NB4 (cell line): ENCODE data around the gene KCNG2.

Experiments
- DNase-seq: peaks from one replicate; pipeline ENCODE4 v3.0.0; 2010; ENCODE audit warnings: low read depth
- H3K4me3 ChIP-seq: one replicate; pipeline ENCODE4 v1.5.1; 2011; ENCODE audit warnings: mild to moderate bottlenecking, low read depth, low read length, moderate library complexity
- MYC ChIP-seq: IDR thresholded peaks from 2 replicates; pipeline ENCODE4 v1.6.1; 2011; ENCODE audit warnings: low read depth, low read length
- POLR2A ChIP-seq: IDR thresholded peaks from 2 replicates; pipeline ENCODE4 v1.6.1; 2011; ENCODE audit warnings: mild to moderate bottlenecking; ENCODE audit not compliant: insufficient read length; ENCODE audit errors: extremely low read depth
- TF ChIP-seq, protein P1 (sequence below): IDR thresholded peaks from 2 replicates; pipeline ENCODE4 v1.6.1; 2011; ENCODE audit warnings: low read depth, low read length
- TF ChIP-seq, protein P2 (sequence below): IDR thresholded peaks from one replicate; pipeline ENCODE4 v1.5.1; 2012; ENCODE audit warnings: low read depth, low read length

The KCNG2 gene

DNA sequence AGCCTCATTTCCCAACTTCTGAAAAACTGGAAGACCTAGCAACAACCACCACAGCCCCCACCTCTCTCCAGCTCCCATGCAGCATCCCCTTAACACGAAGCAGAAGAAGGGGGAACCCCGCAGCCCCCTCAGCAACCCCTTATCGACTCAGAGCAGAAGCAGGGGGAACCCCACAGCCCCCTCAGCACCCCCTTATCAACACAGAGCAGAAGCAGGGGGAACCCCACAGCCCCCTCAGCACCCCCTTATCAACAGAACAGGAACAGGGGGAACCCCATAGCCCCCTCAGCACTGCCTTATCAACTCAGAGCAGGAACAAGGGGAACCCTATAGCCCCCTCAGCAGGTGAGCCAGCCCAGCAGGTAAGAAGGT, 147.0 kb downstream of the KCNG2 start:
- TF ChIP-seq MYC (no peak), POLR2A (no peak)
- TF ChIP-seq, protein P1, sequence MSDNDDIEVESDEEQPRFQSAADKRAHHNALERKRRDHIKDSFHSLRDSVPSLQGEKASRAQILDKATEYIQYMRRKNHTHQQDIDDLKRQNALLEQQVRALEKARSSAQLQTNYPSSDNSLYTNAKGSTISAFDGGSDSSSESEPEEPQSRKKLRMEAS, result no peak
- TF ChIP-seq, protein P2, sequence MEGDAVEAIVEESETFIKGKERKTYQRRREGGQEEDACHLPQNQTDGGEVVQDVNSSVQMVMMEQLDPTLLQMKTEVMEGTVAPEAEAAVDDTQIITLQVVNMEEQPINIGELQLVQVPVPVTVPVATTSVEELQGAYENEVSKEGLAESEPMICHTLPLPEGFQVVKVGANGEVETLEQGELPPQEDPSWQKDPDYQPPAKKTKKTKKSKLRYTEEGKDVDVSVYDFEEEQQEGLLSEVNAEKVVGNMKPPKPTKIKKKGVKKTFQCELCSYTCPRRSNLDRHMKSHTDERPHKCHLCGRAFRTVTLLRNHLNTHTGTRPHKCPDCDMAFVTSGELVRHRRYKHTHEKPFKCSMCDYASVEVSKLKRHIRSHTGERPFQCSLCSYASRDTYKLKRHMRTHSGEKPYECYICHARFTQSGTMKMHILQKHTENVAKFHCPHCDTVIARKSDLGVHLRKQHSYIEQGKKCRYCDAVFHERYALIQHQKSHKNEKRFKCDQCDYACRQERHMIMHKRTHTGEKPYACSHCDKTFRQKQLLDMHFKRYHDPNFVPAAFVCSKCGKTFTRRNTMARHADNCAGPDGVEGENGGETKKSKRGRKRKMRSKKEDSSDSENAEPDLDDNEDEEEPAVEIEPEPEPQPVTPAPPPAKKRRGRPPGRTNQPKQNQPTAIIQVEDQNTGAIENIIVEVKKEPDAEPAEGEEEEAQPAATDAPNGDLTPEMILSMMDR, result no peak
- DNase-seq, result no peak

GRCh38 chr18:79945118-79946042, 147.6 kb downstream of the KCNG2 start:
- no peak overlapping the region for H3K4me3 ChIP-seq
- DNase-seq, result no peak
- TF ChIP-seq MYC (no peak), POLR2A (no peak)
- TF ChIP-seq, protein P1, result no peak
- TF ChIP-seq, protein P2, result peak; percentile 1

More for the DNA sequence above, 147.0 kb downstream of the KCNG2 start:
- no peak overlapping the region for H3K4me3 ChIP-seq

- DNase-seq, result no peak
- H3K4me3 ChIP-seq, result no peak overlapping the region
- TF ChIP-seq, protein P1, result no peak
- TF ChIP-seq MYC, result no peak
- TF ChIP-seq POLR2A, result no peak
- TF ChIP-seq, protein P2, result no peak
Observed at GRCh38 chr18:79947054-79947755, 149.5 kb downstream of the KCNG2 start.

- TF ChIP-seq MYC, result no peak
- TF ChIP-seq, protein P1, result no peak
- TF ChIP-seq POLR2A, result no peak
- TF ChIP-seq, protein P2, result no peak
Observed at GRCh38 chr18:79947881-79948610, 150.3 kb downstream of the KCNG2 start.

DNA sequence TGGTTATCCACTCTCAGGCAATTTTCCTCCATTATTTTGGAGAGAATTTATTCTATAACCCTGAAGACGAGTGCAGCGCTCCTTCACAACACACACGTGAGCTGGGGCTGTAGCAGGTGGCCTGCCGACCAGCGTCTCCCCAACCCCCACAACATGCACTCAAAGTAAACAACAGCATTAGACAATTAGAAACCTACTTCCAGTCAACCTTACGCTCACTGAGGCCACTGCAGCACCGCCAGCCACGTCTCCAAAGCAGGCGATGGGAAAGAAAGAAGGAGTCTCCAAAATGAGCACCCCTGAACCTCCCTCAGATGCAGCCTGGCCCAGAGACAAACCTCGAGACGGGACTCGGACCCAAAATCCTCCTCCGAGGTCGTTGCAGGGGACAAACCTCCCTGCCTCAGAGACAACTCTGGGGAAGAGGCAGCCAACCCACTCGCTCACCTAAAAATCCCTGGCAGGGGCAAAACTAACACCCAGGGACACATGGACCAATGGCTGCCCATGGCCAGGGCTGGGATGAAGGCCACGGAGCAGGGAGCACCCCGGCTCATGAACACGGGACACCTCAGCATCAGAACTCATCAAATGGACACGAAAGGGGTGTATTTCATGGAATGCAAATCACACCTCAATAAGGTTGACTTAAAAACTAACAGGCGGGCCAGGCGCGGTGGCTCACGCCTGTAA, 151.1 kb downstream of the KCNG2 start:
- H3K4me3 ChIP-seq, result no peak overlapping the region
- TF ChIP-seq, protein P2, result no peak
- TF ChIP-seq, protein P1, result no peak
- no peak for TF ChIP-seq POLR2A
- no peak for DNase-seq

More at GRCh38 chr18:79947881-79948610, 150.3 kb downstream of the KCNG2 start:
- no peak overlapping the region for H3K4me3 ChIP-seq
- no peak for DNase-seq
